GM21717 (cell line): Measurements from ENCODE around the gene SMU1.

ENCODE experiments used
- ATAC-seq: cut with Tn5 transposase; IDR thresholded peaks from one replicate; pipeline ENCODE4 v1.9.1; 2021; ENCODE audit warnings: mild to moderate bottlenecking, moderate library complexity; ENCODE audit not compliant: unreplicated experiment

Gene SMU1

DNA sequence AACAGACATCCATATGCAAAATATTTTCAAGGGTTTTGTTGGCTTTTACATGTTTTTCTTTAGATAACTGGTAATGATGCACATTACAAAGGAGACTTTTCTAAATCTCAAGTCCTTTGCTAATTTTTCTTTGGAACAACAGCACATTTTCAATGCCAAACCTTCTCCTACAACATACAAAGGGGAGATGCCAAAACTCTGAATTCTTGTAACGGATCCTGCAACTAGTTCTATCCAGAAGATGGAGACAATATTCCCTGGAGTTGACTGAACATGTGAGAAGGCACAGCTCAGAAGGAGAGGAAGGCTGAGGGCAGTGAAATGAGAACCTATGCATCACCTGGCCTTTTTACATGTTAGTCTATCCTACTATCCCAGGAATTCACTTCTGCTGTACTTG is 30.4 kb downstream of the SMU1 start:
- no peak for ATAC-seq

DNA sequence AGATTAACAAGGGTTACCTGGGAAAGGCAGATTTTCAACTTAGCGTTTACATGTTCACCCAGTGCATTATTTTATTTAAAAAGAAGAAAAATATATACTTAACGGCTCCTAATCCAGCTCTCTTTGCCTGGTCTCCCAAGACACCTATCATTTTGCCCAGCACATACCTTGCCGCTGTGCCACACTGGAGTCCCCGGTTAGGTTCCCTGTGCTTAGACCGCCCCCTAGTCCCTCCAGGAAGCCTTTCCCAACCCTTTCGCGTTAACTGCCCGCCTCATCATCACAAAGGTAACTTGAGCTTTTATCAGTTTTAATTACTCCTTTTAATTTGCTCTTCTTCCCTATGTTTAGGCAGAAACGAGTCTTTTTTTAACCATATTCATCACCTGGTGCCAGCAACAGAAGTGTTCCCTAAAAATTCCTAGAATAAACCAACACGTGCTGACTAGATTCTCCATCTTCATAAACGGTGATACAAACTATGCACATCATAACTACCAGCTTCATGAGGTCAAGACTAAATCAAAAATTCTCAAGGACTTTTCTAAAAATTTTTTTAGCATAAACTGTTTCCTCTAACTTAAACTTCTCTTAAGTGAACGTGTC is 31.7 kb downstream of the SMU1 start:
- ATAC-seq, result no peak

DNA sequence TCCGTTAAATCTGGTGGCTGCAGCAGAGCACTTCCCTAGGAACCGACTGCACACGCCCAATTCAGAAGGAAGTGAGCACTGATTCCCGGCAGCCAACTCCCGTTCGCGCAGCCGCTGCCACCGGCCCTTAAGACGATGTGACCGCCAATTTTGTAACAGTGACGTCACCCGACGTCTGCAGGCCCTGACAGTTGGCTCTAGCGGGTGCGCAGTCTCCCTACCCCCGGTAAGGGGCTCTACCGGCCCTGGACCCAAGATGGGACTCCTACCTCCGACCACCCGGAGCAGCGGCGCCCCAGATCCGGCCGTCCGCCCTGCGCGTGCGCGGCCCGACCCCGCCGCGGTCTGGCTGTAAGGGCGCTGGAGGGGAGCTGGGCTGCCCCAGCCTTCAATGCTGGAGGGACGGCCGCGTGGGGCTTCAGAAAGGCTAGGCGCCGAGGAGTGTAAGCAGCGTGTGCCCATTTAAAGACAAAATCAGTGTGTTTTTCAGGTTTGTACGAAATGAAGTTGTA is 32.3 kb downstream of the SMU1 start:
- peak; percentile 57 for ATAC-seq

DNA sequence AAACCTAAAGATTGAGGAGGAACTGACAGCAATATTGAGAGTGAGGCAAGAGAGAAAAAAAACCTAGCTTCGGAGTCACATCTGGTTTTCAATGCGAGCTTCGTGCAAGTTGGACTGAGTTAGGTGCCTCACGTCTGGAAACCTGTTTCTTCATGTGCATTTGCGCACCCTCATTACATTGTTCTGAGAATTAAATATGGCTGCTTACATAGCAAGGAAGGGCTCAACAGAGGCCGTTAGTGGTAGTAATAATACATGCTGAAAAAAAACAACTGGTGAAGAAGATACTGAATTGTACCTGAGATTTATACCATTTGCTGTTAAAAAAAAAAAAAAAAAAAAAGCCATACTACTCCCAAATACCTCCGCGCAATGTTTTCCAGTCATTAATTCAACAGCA is 32.8 kb downstream of the SMU1 start:
- ATAC-seq, result no peak

DNA sequence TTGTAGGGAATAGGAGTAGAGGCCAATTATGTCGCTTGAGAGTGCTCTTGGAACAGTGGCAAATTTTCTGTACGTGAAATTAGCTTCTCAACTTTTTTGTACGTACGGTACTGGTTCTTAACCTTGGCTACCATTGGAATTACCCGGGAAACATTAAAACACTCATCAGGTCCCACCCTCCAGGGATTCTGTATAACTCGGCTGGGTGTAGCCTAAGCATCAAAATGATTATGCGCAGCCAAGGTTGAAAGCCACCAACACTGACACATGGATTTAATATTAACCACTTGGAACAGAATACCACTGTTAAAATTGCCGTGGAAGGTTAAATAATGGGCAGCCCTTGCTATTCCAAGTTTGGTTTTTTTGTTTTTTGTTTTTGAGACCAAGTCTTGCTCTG is 34.0 kb downstream of the SMU1 start:
- no peak for ATAC-seq

DNA sequence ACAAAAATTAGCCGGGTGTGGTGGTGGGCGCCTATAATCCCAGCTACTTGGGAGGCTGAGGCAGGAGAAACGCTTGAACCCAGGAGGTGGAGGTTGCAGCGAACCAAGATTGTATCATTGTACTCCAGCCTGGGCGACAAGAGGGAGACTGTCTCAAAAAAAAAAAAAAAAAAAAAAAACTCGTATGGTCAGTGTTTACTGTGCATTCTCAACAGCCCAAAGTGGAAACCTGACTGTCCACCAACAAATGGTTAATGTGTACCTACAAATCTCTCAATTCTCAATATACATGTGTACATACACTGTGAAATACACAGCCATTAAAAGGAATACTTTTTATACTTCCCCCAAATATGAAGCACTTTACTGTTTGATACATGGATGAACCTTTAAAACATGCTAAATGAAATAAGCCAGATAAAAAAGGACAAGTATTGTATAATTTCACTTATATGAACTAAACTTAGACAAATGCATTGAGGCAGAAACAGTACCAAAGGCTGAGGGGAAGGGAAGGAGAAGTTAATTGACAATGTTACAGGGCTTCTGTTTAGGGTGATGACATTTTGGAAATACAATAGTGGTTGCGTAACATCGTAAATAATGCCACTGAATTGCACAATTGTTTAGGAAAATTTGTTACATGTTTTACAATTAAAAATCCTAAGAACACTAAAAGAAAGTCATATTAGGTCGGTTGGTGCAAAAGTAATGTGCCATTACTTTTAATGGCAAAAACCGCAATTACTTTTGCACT is 34.9 kb downstream of the SMU1 start:
- ATAC-seq, result no peak

GRCh38 chr9:33040792-33041431 is 35.6 kb downstream of the SMU1 start:
- no peak for ATAC-seq

DNA sequence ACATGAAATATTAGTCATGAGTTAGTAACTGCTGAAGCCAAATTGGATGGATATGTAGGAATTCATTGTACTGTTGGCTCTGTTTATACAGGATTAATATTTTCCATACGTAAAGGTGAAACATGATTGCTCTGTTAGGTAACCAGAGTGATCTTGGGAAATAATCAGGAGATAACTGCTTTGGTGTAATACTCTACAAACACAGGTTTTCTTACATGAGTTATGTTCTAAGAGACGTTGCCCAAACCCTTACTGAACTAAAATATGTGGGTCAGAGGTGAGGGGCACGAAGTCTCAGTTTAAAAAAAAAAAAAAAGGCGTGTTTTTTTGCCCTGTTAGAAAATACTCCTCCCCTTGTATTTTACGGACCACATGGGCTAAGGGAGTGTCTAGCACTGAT is 43.6 kb downstream of the SMU1 start:
- no peak for ATAC-seq

GRCh38 chr9:33032292-33032691 is 44.2 kb downstream of the SMU1 start:
- ATAC-seq, result no peak

DNA sequence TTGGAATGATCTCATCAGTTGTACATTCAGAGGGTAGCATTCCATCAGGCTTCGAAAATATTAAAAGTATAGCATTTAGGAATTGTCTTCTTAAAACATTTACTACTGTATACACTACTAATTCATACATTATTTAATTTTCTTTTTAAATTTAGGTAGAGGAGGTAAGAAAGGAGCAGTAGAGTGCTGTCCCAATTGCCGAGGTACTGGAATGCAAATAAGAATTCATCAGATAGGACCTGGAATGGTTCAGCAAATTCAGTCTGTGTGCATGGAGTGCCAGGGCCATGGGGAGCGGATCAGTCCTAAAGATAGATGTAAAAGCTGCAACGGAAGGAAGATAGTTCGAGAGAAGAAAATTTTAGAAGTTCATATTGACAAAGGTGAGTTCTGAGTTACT is 46.2 kb downstream of the SMU1 start:
- ATAC-seq, result no peak

DNA sequence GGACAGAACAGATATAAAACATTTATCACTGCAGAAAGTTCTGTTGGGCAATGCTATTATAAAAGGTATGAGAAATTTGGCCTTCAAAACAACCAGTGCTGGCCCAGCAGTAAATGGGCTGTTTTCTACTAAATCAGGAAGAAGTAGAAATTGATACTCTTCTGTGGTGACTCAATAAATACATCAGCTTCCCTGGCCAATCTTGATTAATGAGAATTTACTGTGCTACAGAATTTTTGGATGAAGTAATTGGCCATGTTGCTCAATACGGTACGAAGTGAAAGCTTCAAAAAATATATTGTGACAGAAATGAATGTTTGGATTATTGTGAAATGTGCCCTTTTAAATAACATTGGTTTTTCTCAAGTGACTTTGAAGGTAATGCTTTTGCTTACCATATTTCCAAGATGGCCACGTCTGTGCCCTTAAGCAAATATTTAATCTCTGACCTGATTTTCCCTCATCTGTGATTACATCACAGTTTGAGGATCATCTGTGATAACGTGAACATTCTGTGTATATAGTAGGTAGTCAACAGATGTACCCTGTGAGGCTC is 47.2 kb downstream of the SMU1 start:
- ATAC-seq, result no peak

- ATAC-seq, result peak; percentile 46
Observed at GRCh38 chr9:33025572-33026342, 50.7 kb downstream of the SMU1 start.

GRCh38 chr9:33024966-33025571 is 51.4 kb downstream of the SMU1 start, which contains the start of gene DNAJA1:
Gene DNAJA1, plus strand, starts transcription at chr9:33025273. Its CDS starts 1,212 bp downstream, at chr9:33026485.
- peak; percentile 91 for ATAC-seq

DNA sequence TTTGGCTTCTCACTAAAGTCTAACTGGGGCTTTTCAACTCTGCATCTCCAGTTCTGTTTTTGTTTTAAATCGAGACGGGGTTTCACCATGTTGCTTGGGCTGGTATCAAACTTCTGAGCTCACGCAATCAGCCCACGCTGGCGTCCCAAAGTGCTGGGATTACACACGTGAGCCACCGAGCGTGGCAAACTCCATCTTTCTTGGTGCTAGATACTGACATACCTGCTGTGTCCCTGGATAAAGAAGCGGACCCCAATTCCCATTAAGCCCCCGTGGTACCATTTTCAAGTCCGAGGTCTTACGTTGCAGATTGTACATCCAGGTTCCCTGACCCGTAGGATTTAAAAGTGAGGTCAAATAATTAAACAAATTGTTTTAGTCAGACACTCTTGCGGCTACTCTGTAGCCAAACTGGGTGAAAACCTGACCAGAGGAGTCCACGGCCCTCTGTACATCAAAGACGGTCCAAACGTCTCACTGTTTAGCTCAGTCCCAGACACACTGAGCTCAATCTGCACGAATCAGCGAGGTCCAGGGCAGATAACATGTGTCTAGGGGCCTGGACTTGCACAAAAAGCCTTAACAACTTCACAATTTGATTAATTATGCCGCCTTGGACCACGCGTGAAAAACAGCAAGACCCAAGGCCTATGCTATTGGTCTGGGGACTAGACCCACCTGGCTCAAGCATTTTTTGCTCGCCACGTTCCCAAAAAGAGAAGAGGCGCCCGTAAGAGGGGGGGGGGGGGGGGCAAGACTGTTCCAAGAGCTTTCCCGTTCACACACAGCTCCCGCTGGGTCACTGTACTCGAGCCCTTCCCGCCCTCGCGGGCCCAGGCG is 52.1 kb downstream of the SMU1 start:
- ATAC-seq, result no peak

GRCh38 chr9:33023661-33024060 is 52.8 kb downstream of the SMU1 start:
- no peak for ATAC-seq

DNA sequence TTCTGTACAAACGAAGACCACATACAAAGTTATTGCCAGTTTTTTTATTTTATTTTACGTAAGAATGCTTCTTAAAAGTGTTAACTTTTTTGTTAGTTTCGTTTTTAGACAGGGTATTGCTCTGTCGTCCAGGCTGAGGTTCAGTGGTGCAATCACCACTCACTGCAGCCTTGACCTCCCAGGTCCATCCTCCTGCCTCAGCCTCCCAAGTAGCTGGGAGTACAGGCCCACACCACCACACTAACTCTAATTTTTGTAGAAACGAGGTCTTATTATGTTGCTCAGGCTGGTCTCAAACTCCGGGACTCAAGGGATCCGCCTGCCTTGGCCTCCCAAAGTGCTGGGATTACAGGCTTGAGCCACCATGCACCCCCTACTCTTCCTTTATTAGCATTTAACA is 53.7 kb downstream of the SMU1 start:
- no peak for ATAC-seq

DNA sequence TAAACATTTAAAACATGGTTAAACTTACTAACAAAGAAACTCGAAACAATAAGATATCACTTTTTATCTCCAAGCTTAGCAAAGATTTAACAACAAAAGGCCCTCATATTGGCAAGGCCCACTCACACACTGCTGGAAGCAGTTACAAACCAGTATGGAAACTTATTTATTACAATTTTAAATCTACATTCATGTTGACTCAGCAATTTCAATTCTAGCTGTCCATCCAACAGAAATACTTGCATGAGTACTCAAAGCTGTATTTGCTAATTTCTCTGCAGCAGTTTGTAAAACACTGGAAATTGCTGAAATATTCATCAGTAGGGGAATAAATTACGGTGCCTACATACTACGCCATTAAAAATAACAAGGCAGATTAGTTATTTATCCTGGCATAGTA is 54.2 kb downstream of the SMU1 start:
- no peak for ATAC-seq

DNA sequence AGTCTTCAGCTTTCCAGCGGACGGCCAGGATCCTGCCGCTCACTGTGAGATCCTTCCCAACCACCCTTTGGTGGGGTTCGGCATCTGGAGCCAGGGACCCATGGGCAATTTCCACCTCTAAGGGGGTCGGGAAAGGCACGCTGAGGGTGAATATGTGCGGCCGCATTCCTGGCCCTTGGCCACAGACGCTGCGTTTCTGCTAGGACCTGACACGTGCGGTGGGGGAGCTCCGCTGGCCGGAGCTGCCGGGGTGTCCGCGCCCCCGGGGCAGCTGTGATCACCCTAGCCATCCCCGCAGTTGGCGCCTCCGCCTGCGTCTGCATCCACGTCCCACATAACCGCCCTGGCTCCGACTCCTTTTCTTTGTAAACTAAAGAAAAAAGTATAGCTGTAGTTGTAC is 56.7 kb downstream of the SMU1 start:
- no peak for ATAC-seq

DNA sequence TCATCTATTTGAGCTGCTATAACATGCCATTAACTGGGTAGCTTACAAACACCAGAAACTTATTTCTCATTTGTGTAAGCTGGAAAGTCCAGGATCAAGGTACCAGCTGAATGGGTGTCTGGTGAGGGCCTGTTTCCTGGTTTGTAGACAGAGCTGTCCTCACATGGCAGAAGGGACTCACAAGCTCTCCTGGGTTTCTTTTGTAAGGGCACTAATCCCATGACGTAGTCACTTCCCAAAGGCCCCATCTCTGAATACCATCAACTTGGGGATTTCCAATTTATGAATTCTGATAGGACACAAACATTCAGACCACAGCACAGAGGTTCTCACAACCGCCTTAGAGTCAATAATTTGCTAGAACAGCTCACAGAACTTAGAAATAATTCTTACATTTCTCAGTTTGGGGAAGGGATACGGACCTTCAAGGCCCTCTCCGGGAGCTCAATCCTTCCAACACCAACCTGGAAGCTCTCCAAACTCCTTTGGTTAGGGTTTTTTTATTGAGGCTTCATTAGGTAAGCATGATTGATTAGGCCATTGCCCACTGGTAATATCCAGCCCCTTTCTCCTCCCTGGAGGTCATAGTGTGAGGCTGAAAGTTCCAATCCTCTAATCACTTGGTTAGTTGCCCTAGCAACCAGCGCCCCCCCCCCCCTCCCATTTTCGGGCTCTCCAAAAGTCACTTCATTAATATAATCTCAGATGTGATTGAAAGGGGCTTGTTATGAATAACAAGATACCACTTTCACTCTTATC is 59.0 kb downstream of the SMU1 start:
- ATAC-seq, result no peak
